OCI-LY7 (cell line): ENCODE data around the gene PCBP3. TPM values are rescaled to one million over a fixed set of nuclear protein-coding genes. Genes with fewer than 3 reads are reported as not detected.

ENCODE experiments used
- BruUV-seq: library from RNA; stranded (reverse); fragments of 400-500 nt; replicated peaks from 2 replicates; lab custom pipeline; 2021; lab: Mats Ljungman, UMichigan
- CTCF ChIA-PET: fragments of 300-600 bp; sonication (Branson Sonifier 250); formaldehyde crosslinking; loops from one replicate; lab custom pipeline; 2022; ENCODE audit warnings: antibody characterized with exemption; ENCODE audit not compliant: unreplicated experiment; lab: Charles Lee
- POLR2A ChIA-PET: fragments of 300-600 bp; sonication (Branson Sonifier 250); formaldehyde crosslinking; loops from one replicate; lab custom pipeline; 2022; ENCODE audit warnings: antibody characterized with exemption; lab: Charles Lee
- DNase-seq: peaks from one replicate; pipeline ENCODE4 v3.0.0-alpha.2; 2015; ENCODE audit warnings: low spot score
- H2AFZ ChIP-seq: fragments of 200-600 bp; sonication (generic), shearing (Covaris generic); 2 replicates; pipeline ENCODE4 v1.6.1; 2014; ENCODE audit warnings: mild to moderate bottlenecking, antibody characterized with exemption, low read length, moderate library complexity
- H3K27ac ChIP-seq: fragments of 200-600 bp; sonication (generic); 2 replicates; pipeline ENCODE4 v1.5.1; 2014; ENCODE audit warnings: mixed run types, low read depth, mild to moderate bottlenecking, moderate library complexity, low read length, inconsistent platforms; ENCODE audit not compliant: poor library complexity, severe bottlenecking
- H3K36me3 ChIP-seq: fragments of 200-600 bp; sonication (generic); 2 replicates; pipeline ENCODE4 v1.6.1; 2014; ENCODE audit warnings: mild to moderate bottlenecking, antibody characterized with exemption, low read length, moderate library complexity, mixed read lengths; ENCODE audit not compliant: insufficient read depth
- H3K4me1 ChIP-seq: fragments of 200-600 bp; sonication (generic); 2 replicates; pipeline ENCODE4 v1.5.1; 2014; ENCODE audit warnings: mild to moderate bottlenecking, low read length; ENCODE audit not compliant: insufficient read depth, poor library complexity, severe bottlenecking
- H3K4me2 ChIP-seq: fragments of 200-600 bp; sonication (generic); 2 replicates; pipeline ENCODE4 v1.6.1; 2014; ENCODE audit warnings: mild to moderate bottlenecking, low read length
- H3K4me3 ChIP-seq: fragments of 200-600 bp; sonication (generic); 2 replicates; pipeline ENCODE4 v1.5.1; 2014; ENCODE audit warnings: mild to moderate bottlenecking, low read depth, low read length; ENCODE audit not compliant: poor library complexity, severe bottlenecking
- H3K79me2 ChIP-seq: fragments of 200-600 bp; sonication (generic); 2 replicates; pipeline ENCODE4 v1.6.1; 2016; ENCODE audit warnings: low read depth, mild to moderate bottlenecking, low read length, moderate library complexity, mixed read lengths; ENCODE audit not compliant: insufficient read depth
- H3K9me2 ChIP-seq: fragments of 200-600 bp; sonication (generic); 2 replicates; pipeline ENCODE4 v1.6.1; 2016; ENCODE audit warnings: mild to moderate bottlenecking, low read length, mixed read lengths; ENCODE audit not compliant: insufficient read depth
- H3K9me3 ChIP-seq: fragments of 200-600 bp; sonication (generic); 2 replicates; pipeline ENCODE4 v1.6.1; 2014; ENCODE audit warnings: mild to moderate bottlenecking, mixed run types, low read length, mixed read lengths
- H4K20me1 ChIP-seq: fragments of 200-600 bp; sonication (generic); 2 replicates; pipeline ENCODE4 v1.6.1; 2014; ENCODE audit warnings: mild to moderate bottlenecking, antibody characterized with exemption, low read length, moderate library complexity, mixed read lengths; ENCODE audit not compliant: insufficient read depth
- EZH2phosphoT487 ChIP-seq: fragments of 200-600 bp; sonication (generic); IDR thresholded peaks from 2 replicates; pipeline ENCODE4 v1.6.1; 2018; ENCODE audit warnings: low read depth, borderline replicate concordance, mild to moderate bottlenecking, mixed run types, antibody characterized with exemption, low read length, moderate library complexity, mixed read lengths
- intact Hi-C: fragments of 100-400 bp; cut with micrococcal nuclease; formaldehyde crosslinking; loops from one replicate; pipeline ENCODE4 v1.10.0; 2022; ENCODE audit not compliant: unreplicated experiment
- total RNA-seq, 2 experiments: library from RNA; depleted of rRNA in 1 of 2; stranded (reverse); fragments of >200 nt in 1 of 2; shearing (Covaris generic) in 1 of 2; gene quantifications; 2 replicates each; pipeline ENCODE4 v1.2.3, GENCODE V29; 2014 to 2022
- TF ChIP-seq, protein P1 (sequence below): fragments of 200-600 bp; sonication (generic); conservative IDR thresholded peaks from 2 replicates; pipeline ENCODE4 v1.5.1; 2014; ENCODE audit warnings: mild to moderate bottlenecking, antibody characterized with exemption, low read length, moderate library complexity, mixed read lengths

The PCBP3 gene
- total RNA-seq, 2 experiments from 2014 or later: 0.61 TPM; not detected in 1

DNA sequence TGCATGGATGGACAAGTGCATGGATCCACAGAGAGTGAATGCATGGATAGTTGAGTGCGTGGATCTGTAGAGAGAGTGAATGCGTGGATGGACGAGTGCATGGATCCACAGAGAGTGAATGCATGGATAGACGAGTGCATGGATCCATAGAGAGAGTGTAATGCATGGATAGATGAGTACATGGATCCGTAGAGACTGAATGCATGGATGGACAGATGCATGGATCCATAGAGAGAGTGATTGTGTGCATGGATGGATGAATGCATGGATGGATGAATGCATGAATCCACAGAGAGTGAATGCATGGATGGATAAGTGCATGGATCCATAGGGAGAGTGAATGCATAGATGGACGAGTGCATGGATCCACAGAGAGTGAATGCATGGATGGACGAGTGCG, 153.8 kb downstream of the PCBP3 start:
- H3K4me3 ChIP-seq: no peak overlapping the region
- H3K4me1 ChIP-seq: no peaks in the 10 kb centered on the region
- no peaks in the 10 kb centered on the region for H3K9me2 ChIP-seq
- BruUV-seq: no TSS peak
- ChIA-PET POLR2A (no interaction called here), CTCF (no interaction called here)
- H3K9me3 ChIP-seq: no peaks in the 10 kb centered on the region
- H3K27ac ChIP-seq: no peak overlapping the region
- H3K4me2 ChIP-seq: no peak overlapping the region
- TF ChIP-seq, protein P1, sequence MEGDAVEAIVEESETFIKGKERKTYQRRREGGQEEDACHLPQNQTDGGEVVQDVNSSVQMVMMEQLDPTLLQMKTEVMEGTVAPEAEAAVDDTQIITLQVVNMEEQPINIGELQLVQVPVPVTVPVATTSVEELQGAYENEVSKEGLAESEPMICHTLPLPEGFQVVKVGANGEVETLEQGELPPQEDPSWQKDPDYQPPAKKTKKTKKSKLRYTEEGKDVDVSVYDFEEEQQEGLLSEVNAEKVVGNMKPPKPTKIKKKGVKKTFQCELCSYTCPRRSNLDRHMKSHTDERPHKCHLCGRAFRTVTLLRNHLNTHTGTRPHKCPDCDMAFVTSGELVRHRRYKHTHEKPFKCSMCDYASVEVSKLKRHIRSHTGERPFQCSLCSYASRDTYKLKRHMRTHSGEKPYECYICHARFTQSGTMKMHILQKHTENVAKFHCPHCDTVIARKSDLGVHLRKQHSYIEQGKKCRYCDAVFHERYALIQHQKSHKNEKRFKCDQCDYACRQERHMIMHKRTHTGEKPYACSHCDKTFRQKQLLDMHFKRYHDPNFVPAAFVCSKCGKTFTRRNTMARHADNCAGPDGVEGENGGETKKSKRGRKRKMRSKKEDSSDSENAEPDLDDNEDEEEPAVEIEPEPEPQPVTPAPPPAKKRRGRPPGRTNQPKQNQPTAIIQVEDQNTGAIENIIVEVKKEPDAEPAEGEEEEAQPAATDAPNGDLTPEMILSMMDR: no peak
- TF ChIP-seq EZH2phosphoT487: no peak
- H3K36me3 ChIP-seq: no peaks in the 10 kb centered on the region
- no peak overlapping the region for H2AFZ ChIP-seq
- no peaks in the 10 kb centered on the region for H3K79me2 ChIP-seq
- H4K20me1 ChIP-seq: no peaks in the 10 kb centered on the region
- intact Hi-C loops: no loop called here
- DNase-seq: no peak

DNA sequence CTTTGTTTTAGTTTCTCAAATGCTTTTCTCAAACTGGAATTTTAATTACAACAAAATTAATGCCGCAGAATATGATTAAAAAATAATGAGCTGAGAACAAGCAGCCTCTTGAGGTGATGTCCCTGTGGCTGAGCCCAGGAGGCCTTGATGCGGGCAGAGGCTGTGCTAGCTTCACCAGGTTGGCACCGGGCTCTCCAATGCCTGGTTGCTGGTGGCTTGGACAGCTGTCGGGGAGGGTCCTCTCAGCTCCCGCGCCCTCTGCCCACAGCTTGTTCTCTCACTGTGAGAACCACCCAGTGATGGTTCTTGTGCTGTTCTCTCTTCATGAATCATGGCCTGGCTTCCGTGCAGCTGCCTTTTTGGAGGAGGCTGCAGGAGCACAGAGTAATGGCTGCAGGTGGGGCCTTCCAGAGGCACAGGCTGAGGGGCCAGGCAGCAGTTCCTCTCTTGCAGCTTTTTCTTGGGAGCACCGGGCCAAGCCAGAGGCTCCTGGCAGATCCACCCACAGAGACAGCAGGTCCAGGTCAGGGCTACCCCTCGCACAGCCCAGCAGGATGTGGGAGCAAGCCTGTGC, 156.3 kb downstream of the PCBP3 start:
- no peak overlapping the region for H2AFZ ChIP-seq
- intact Hi-C loops: no loop called here
- DNase-seq: no peak
- no peak overlapping the region for H3K4me3 ChIP-seq
- no peaks in the 10 kb centered on the region for H3K36me3 ChIP-seq
- no peaks in the 10 kb centered on the region for H3K9me2 ChIP-seq
- CTCF ChIA-PET: no interaction called here
- TF ChIP-seq, protein P1: no peak
- TF ChIP-seq EZH2phosphoT487: no peak
- no peaks in the 10 kb centered on the region for H3K4me1 ChIP-seq
- POLR2A ChIA-PET: no interaction called here
- no TSS peak for BruUV-seq
- H4K20me1 ChIP-seq: no peaks in the 10 kb centered on the region
- H3K4me2 ChIP-seq: no peak overlapping the region
- H3K27ac ChIP-seq: no peak overlapping the region
- H3K79me2 ChIP-seq: no peaks in the 10 kb centered on the region
- H3K9me3 ChIP-seq: no peaks in the 10 kb centered on the region

DNA sequence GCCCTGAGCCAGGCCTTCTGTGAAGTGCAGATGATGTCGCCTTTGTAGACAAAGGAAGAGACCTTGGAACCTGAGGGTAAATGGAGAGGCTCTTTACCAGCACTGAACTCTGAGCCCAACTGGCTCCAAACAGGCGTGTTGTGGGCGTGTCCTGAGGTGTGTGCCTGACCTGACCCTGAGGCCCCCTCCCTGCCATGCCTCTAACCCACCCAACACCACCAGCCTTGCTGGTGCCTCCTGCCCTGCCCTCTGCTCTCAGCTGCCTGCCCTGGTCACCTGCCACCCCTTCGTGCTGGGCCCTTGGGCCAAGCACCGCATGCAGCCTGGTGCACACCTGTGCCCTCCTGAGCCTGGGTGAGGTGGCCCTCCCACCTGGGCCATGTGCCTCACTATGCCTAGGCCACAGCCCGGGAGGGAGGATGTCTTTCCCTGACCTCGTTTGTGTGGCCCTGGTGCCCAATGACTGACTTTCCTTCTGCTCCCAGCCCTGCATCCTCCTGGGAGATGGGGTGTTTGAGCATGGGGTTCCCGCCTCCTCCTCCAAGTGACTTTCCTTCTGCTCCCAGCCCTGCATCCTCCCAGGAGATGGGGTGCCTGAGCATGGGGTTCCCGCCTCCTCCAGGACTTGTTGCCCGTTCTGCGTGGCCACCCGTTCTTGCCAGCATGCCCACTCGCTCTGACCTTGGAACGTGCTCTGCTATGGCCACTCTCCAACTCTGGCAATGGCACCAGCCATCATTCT, 157.0 kb downstream of the PCBP3 start:
- Histone ChIP-seq H3K36me3 (no peaks in the 10 kb centered on the region), H3K4me2 (no peak overlapping the region), H3K79me2 (no peaks in the 10 kb centered on the region), H3K27ac (no peak overlapping the region), H2AFZ (no peak overlapping the region), H3K4me1 (no peaks in the 10 kb centered on the region), H3K9me3 (no peaks in the 10 kb centered on the region), H3K9me2 (no peaks in the 10 kb centered on the region), H4K20me1 (no peaks in the 10 kb centered on the region), H3K4me3 (no peak overlapping the region)
- ChIA-PET POLR2A (no interaction called here), CTCF (no interaction called here)
- intact Hi-C loops: no loop called here
- BruUV-seq: no TSS peak
- TF ChIP-seq, protein P1: no peak
- no peak for TF ChIP-seq EZH2phosphoT487
- no peak for DNase-seq
